GM12892 (cell line): ENCODE measurements around the gene ZNF3.

ENCODE experiments used
- POLR2A ChIP-seq: IDR thresholded peaks from 2 replicates; pipeline ENCODE4 v1.6.1; 2011; ENCODE audit warnings: low read depth, low read length, control low read depth
- POLR2AphosphoS5 ChIP-seq: IDR thresholded peaks from 2 replicates; pipeline ENCODE4 v1.6.1; 2011; ENCODE audit warnings: low read depth, low read length, control low read depth
- TAF1 ChIP-seq: IDR thresholded peaks from 2 replicates; pipeline ENCODE4 v1.6.1; 2011; ENCODE audit warnings: low read depth, mild to moderate bottlenecking, control low read depth, low read length, borderline replicate concordance

- TF ChIP-seq POLR2A (no peak), POLR2AphosphoS5 (no peak), TAF1 (no peak)
Observed at GRCh38 chr7:100105534-100105933, 24.0 kb upstream of the ZNF3 start.
